HG02943 (cell line): ENCODE data around the gene VPS4B.

ENCODE experiments used
- ATAC-seq: cut with Tn5 transposase; IDR thresholded peaks from one replicate; pipeline ENCODE4 v1.9.1; 2021; ENCODE audit warnings: mild to moderate bottlenecking, low read depth, moderate library complexity; ENCODE audit not compliant: unreplicated experiment

Gene VPS4B

DNA sequence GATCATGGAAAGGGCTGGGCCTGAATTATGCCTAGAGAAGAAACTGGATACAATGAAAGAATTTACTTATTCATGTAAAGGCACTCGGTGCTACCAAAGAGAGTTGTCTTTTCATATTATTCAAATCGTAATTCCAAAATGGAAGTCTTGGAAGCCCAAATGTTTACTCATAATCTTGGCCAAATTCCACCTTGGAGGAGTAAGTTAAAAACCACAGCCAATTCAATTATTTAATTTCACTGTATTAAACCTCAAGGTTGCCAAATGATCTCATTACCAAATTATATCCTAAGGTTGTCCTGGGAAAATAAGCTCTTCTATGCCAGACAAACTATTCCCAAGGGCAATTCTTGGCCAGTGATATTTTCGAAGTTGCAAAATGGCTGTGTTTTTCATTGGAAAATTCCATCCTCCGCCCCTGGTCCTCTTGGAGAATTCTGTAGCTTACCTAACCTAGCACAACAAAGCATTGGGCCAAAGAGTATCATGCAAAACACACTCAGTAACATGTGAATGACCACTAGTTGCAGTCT, 11.1 kb upstream of the VPS4B start:
- no peak for ATAC-seq

DNA sequence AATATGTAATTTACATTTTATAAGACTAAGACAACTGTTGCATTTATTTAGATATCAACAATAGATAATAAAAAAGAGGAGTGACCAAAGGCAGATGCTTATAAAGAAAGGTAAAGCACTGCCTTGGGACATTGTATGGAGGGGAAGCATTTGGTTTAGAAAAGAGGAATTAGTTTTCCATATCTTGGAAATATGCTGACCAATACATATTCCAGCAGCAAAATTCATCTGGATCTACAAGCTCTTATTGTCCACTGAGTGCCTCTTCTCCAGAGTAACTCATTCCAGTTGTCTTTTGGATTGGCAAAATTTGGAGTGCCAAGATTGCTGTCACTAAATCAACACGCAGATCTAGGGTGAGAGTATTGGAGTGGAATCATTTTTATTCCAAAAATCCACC, 8.9 kb upstream of the VPS4B start:
- ATAC-seq, result no peak

DNA sequence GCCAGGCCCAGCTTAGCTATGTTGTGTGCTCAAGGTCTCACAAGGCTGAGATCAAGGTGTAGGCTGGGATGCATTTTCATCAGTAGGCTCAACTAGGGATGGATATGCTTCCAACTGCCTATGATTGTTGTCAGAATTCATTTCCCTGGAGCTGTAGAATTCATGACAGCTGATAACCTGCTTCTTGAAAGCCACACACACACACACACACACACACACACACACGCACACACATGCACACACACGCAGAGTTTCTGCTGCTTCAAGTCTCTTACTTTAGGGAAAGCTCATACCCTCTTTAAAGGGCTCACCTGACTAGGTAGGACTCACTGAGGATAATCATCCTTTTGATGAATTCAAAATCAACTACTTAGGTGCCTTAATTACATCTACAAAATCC, 8.2 kb upstream of the VPS4B start:
- no peak for ATAC-seq

DNA sequence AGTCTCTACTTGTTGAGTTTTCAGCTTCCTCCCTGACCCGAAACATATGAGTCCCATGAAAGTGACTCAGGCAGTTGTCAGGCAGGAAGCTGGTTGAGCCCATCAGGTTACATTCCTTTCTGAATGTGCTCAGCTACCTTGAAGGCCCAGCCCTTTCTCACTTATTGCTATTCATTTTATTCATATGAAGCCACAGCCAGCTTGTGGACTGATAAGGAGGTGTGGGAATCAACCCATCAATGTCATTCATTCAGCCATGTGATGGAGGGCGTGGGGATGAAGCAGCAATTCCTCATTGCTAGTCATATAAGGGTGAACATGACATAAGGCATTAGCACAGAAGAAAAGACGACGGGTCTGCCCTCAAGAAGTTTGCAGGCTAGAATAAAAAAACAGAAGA, 5.3 kb upstream of the VPS4B start:
- ATAC-seq, result no peak

DNA sequence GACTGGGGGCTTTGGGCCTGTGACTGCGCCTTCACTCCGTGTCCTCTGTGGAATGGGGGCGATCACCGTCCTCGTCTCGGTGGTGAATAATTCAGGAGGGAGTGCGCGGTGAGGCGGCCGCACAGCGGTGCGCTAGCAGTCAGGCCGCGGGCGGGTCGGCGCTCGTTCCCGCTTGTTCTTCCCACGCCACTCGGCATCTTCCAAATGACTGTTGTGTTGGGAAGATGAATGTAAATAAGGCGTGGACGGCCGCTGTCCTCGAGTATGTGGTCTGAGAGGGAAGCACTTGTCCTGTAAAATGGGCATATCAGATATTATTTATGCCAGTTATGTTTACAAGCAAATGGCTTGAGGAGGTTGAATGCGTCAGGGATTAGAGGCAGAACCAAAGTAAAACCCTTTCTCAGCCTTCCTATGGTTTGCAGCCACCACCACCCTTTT, 608 bp upstream of the VPS4B start:
- peak; percentile 39 for ATAC-seq

DNA sequence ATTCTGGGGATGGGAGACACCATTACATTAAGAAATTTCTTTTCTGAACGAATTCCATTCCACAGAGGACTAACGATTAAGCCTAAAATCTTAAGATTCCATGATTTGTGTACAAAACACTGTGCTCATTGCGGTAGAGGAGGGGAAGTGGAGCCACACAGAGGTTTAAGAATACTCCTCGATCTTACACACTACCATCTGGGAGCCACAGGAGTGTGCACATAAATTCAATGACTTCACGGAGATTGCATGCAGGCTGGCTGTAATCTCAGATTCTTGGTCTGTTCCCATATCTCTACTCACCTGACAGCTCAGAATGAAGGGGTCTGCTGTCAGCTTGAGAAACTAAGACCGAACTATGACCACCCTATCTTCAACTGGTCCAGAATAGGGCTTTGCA, 762 bp downstream of the VPS4B start:
- no peak for ATAC-seq

DNA sequence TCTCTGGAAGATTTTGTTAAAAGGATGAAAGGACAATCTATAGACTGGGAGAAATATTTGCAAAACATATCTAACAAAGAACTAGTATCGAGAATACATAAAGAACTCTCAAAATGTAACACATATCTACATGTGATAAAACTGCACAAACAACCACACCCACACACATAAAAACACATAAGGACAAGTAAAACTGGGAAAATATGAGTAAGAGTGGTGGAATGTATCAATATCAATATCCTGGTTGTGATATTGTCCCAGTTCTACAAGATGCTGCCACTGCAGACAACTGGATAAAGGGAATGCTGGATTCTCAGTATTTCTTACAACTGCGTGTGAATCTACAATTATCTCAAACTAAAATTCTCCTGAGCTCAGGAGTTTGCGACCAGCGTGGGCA, 9.3 kb downstream of the VPS4B start:
- no peak for ATAC-seq

DNA sequence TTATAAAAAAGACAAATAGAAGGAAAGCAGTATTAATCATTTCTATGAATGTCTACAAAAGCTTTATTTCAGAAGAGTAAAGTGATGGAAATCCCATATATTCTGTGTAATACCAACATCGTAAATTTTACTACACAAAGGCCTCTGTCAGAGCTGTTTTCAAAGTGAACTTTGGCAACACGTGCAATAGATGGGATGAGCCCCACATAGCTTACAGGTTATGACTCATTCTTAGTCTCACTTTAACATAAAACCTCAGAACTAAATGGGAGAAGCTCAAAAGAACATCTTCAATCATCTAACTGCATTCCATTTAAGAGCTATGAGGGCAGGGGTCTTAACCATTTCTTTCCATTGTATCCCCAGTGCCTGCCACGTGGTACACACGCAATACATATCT, 11.5 kb downstream of the VPS4B start:
- ATAC-seq, result no peak

DNA sequence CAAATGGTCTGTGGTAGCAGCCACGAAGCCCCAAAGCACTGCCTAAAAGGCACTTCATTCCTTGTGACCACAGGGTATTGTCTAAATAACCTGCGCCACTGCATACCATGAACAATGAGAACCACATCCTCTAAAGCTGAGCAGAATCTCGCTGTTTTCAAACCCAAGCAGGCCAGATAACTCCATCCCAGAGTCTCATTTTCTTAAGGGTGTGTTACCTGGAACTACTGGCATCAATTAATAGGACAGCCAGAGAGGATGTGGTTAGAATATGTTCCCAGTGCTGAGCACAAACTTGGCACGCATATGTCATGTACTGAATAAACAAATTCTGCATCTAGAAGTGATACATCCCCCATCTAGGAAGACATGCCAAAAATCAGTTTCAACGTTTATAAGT, 13.0 kb downstream of the VPS4B start:
- no peak for ATAC-seq

DNA sequence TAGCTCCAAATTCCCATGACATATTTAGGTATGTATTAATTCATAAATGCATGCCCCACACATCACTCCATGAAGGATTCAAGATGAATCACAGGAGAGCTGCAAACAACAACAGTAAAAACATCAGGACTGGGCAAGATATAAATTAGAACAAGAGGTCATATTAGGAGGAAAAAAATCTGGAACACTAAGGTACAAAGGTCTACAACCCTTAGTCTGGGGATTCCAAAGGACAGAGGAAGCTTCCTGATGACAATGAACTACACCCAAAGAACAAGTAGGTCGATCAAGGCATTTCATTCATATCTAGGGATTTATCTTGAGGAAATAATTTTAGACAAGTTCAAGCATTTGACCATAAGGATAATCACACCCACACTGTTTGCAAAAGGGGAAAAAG, 14.5 kb downstream of the VPS4B start:
- ATAC-seq, result no peak

DNA sequence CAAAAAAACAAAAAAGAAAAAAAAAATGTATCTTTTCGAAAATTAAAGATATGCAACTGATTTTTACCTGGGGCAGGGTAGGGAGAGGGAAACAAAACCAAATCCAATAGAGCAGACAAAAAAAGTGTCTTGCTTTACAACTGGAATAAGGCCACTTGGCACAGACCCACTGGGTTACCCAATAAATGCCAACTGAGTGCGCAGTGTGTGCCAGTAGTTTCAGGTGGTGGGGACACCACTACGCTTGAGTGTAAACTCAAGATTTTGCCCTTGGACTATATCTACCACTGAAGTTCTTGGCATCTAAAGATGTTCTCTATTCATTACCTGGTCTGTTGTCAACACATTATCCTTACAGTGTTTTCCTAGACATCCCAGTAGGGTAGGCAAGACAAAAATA, 16.3 kb downstream of the VPS4B start:
- ATAC-seq, result no peak

DNA sequence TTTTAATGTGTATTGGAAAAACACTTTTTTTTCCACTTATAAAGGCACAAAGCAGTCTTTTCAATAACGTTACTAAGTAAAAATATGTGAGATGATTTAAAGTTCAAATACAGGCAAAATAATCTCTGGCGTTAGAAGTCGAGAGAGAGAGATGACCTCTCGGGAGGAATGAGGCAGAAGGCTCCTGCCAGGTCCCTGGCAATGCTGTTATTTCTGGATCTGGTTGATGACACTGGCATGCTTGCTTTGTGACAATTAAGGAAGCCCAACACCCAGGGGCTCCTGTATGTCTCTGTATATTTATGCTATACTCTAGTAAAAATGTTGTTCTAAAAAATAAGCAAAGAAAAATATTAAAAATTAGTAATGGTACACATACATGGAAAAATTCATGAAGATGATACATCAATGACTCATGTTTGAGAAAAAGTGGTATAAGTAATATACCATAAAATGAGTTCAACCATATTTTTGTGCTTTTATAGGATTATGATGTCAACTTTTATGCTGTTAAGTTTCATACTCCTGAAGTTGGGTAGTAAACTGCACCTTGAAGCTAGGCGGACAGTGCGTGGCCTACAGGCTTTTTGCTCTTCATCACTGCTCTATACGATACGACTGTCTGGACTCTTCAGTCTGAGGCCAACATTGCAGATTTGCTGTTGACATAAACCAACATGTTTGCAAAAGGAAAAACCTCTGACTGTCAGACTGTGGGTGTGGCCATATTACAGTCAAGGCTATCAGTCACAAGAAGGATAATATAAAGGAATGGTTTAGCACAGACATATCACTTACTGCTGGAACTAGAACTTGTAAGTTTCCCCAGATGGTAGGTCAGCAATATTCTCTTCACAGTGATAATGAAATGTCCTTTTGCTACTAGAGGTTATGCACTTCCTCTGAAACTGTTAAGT, 19.8 kb downstream of the VPS4B start:
- no peak for ATAC-seq

DNA sequence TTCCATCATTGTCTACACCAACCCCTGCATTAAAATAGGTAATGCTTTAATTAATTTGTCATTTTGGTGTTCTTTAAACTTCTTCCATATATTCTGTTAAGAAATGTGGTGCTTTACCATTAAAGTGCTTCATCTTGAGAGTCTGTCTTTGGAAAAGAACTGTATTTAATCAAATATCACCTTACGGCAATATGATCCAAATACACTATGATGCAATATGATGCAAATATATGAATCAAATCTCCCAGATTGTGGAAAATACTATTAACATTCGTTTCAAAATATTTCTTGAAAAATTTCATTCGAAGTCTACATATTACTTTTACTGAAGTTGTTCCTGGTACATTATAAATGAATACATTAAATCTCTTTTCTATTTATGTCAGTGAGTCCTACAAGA, 23.0 kb downstream of the VPS4B start:
- ATAC-seq, result no peak

DNA sequence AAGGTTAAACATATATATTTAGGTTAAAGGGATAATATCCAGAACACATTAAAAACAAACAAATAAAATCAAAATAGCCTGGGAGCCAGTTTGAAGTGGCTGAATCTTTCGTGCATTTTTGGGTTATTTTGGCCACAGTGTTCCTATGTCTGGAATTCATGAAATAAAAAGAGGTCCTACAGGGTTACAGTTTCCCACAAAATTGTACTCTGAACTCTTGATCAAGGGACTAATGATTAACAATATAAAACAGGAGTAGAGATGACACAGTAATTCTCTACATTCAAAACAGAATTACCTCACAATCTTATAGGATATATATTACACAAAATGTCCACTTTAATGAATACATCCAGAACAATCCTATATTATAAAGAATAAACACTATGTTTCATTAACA, 24.9 kb downstream of the VPS4B start:
- no peak for ATAC-seq

DNA sequence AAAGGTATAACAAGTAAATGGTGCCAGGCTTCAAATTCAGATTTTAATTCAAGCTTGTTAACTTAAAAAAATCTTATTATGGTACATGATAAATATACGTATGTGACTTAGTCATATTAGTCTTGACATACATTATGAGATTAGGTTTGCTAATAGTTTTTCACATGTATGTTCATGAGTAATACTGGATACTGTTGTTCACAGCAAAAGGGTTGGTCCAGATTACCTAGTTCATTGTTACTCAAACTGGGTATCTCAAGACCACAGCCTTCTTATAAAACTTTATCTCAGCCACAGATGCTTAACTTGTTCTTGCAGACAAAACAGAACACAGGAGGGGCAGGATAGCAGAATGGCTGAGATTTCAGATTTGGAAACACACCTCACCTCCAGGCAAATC, 26.8 kb downstream of the VPS4B start:
- no peak for ATAC-seq

DNA sequence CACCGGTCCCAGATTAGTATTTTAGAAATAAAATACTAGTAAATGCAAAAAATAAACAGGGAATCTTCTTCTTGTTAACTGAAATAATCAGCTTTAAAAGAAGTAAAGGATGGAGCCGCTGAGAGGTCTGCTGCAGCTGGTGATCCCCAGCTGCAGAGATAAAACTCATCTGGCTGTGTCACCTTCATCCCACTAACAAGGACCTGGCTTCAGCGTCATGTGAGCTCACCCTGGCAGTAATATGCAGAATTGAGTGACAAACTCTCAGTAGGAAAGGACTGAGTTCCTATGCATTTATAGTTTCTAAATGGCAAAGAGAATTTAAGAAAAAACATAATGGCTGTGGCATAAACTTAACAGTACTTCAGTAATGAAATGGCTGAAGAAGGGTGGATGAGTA, 27.3 kb downstream of the VPS4B start:
- ATAC-seq, result no peak

DNA sequence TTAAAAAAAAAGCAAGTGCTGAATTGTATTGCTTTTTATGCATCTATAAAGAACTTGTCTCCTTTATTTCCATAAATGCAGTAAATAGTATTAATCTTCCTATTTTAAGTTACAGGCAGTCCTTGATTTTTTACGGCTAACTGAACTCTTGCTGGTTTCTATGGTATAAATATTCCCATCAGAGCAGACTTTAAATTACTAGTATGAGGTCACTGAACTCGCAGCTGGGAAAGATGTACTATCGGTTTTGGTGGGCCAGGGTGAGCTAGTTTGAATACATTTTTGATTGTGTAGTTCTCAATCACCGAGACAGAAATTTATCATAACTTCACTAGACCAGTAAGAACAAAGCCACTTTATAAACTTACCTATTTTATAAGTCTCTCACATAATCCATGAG, 34.4 kb downstream of the VPS4B start:
- no peak for ATAC-seq

DNA sequence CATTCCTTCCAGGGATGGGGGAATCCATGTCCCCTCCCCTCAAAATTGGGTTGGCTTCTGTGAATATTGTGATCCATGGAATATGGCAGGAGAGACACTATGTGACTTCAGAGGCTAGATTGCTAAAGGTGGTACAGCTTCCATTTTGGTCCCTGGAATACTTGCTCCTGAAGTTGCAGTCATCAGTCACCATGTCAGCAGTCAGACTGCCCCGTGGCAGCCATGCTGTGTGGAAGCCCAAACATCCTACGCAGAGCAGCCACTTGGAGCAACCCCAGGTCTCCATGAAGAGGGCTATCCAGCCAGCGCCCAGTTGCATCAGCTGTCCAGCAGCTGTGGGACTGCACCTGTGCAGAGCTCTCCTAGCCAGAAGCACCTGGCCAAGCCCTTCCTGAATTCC, 39.4 kb downstream of the VPS4B start:
- no peak for ATAC-seq

DNA sequence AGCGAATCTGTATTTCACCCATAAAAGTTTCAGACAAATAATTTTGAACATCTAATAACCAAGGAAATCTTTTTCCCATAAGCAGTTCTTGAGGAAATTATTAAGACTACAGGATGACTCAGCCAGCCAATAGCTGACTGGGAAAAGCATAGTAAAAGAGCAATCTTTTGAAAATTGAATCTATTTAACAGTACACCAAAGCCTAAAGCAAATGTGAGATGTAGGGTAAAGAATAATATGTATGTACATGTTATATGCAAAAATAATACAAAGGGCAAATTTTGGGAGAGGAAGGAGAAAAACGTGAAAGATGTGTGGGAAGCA, 42.7 kb downstream of the VPS4B start:
- no peak for ATAC-seq

DNA sequence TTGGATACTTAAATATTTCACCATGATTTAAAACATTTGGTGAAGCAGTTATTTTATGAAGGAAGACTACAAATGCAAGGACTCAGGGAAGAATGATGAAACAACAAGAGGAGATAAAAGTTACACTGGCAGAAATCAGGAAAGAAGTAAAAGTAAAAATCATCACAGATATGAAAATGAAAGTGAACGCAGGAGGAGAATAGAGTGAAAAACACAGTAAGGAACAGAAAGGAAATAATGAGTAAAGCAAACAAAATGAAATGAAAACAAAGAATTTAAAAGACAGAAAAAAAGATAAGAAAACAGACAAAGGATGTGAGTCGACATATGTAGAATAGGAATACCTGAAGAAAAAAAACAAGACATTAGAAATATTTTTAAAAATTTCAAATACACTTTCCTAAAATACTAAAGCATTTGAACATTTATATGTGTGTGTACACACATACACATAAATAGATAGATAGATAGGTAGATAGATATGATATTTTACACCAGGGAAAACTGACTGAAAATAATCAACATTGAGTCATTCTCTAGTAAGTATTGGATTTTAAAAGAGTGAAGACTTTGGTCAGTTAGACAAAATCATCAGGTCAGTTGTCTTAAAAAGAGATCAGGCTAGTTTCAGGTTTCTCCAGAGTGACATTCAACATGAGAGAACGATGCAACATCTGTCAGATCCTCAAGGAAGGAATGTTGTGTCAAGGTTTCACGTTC, 43.2 kb downstream of the VPS4B start:
- no peak for ATAC-seq

DNA sequence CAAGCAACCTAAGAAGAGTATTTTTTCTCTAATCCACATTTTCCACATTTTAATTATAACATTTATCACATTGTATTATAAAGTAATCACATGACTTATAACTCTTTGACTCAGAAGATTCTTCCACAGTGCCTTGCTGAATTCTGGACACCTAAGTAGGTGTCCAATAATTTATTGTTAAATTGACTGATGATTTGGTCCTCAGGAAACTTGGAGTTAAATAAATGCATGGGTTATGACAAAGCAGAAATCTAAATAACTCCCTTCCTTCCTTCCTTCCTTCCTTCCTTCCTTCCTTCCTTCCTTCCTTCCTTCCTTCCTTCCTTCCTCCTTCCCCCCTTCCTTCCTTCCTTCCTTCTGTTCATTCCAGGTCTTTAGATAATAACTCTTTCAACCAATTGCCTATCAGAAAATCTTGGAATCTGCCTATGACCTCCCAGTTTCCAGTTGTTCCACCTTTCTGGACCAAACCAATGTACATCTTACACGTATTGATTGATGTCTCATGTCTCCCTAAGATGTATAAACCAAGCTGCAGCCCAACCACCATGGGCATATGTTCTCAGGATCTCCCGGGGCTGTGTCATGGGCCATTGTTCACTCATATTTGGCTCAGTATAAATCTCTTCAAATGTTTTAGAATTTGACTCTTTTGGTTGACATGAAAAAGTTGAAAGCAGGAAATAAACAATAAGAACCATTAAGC, 44.8 kb downstream of the VPS4B start:
- no peak for ATAC-seq
